Upper lobe of left lung (tissue), 6 donors: ENCODE results near the gene MEIOB. TPM values are rescaled to one million over a fixed set of nuclear protein-coding genes. Genes with fewer than 3 reads are reported as not detected.

ENCODE experiments used
- ATAC-seq, 2 donors: fragments of 200-7000 bp; cut with Tn5 transposase; one replicate each; pipeline ENCODE4 v1.9.1; 2022; ENCODE audit warnings: mild to moderate bottlenecking in 2 of 2, moderate library complexity in 2 of 2; ENCODE audit not compliant: low FRiP score in 2 of 2
- DNase-seq, 2 donors: peaks; one replicate each; pipeline ENCODE4 v3.0.0-alpha.2; 2019 to 2020
- H3K27ac ChIP-seq, 4 donors: fragments of 200-600 bp; sonication (generic); one replicate each; pipeline ENCODE4 v1.5.1; 2016 to 2019
- H3K27me3 ChIP-seq, 4 donors: fragments of 200-600 bp; sonication (generic); one replicate each; pipeline ENCODE4 v1.5.1; 2017 to 2019
- H3K36me3 ChIP-seq, 4 donors: fragments of 200-600 bp; sonication (generic); one replicate each; pipeline ENCODE4 v1.5.1; 2016 to 2019
- H3K4me1 ChIP-seq, 4 donors: fragments of 200-600 bp; sonication (generic); one replicate each; pipeline ENCODE4 v1.5.1; 2018 to 2019
- H3K4me3 ChIP-seq, 4 donors: fragments of 200-600 bp; sonication (generic); one replicate each; pipeline ENCODE4 v1.5.1; 2017 to 2019; ENCODE audit warnings: mild to moderate bottlenecking in 2 of 4, moderate library complexity in 1 of 4
- H3K9me3 ChIP-seq, 4 donors: fragments of 200-600 bp; sonication (generic); one replicate each; pipeline ENCODE4 v1.5.1; 2018 to 2019
- CTCF ChIP-seq, 6 experiments: fragments of 450-650 bp in 4 of 6; fragments of 200-600 bp in 2 of 6; sonication (generic) in 2 of 6; IDR thresholded peaks; one replicate each; pipeline ENCODE4 v1.5.1; 2016 to 2019; ENCODE audit warnings: antibody characterized with exemption in 6 of 6
- EP300 ChIP-seq, 4 donors: sonication (generic); formaldehyde crosslinking; IDR thresholded peaks; one replicate each; pipeline ENCODE4 v1.5.1; 2017; ENCODE audit warnings: antibody characterized with exemption in 4 of 4, control low read depth in 2 of 4
- POLR2A ChIP-seq, 4 donors: fragments of 450-650 bp; IDR thresholded peaks; one replicate each; pipeline ENCODE4 v1.5.1; 2016 to 2017; ENCODE audit warnings: antibody characterized with exemption in 4 of 4, mild to moderate bottlenecking in 2 of 4
- POLR2AphosphoS5 ChIP-seq, 2 donors: sonication (generic); formaldehyde crosslinking; IDR thresholded peaks; one replicate each; pipeline ENCODE4 v1.5.1; 2017; ENCODE audit warnings: antibody characterized with exemption in 2 of 2
- WGBS, 2 donors: methylation state at CpG; one replicate each; pipeline ENCODE4 v1.1.5; 2017 to 2018; 5-methylcytosine and 5-hydroxymethylcytosine counted together
- total RNA-seq, 6 donors: library from RNA; depleted of rRNA in 4 of 6; stranded (reverse); fragments of >200 nt in 4 of 6; gene quantifications; one replicate each; pipeline versions ENCODE4 v1.1.0 to v1.2.1, GENCODE V29; 2016 to 2021
- donor health status: DM: no; HTN: no; CAD: no; lungs with moderate emphysema.
- donor health status: DM: no; HTN: yes; CAD: no; lungs with severe emphysema.

MEIOB gene
- total RNA-seq, 6 donors from 2014 or later = 0.54 TPM; not detected in 5

- DNase-seq (no peak), ATAC-seq (no peak)
- Histone ChIP-seq H3K27me3 (no peaks in the 10 kb centered on the region), H3K4me1 (no peaks in the 10 kb centered on the region), H3K36me3 (no peaks in the 10 kb centered on the region), H3K9me3 (no peaks in the 10 kb centered on the region), H3K4me3 (no peak overlapping the region), H3K27ac (no peak overlapping the region)
- WGBS, 2 donors = 60 to 63% methylated on average over 4 of the region's 4 CpGs
- no peak for TF ChIP-seq POLR2AphosphoS5 (IDR thresholded peaks at IDR 0.05)
- TF ChIP-seq POLR2A (IDR thresholded peaks at IDR 0.05) = no peak
- TF ChIP-seq EP300 (IDR thresholded peaks at IDR 0.05) = no peak
- TF ChIP-seq CTCF (IDR thresholded peaks at IDR 0.05) = no peak
Observed at GRCh38 chr16:1851793-1852192, 20.2 kb downstream of the MEIOB start.

- no peak for DNase-seq
- H3K4me1 ChIP-seq = no peaks in the 10 kb centered on the region
- H3K4me3 ChIP-seq = no peak overlapping the region
- no peak for TF ChIP-seq CTCF (IDR thresholded peaks at IDR 0.05)
- no peak for TF ChIP-seq POLR2A (IDR thresholded peaks at IDR 0.05)
- no peak for TF ChIP-seq EP300 (IDR thresholded peaks at IDR 0.05)
- no peak for TF ChIP-seq POLR2AphosphoS5 (IDR thresholded peaks at IDR 0.05)
- 67 to 72% methylated on average over 7 of the region's 7 CpGs for WGBS, 2 donors
- no peaks in the 10 kb centered on the region for H3K36me3 ChIP-seq
- no peak for ATAC-seq
- H3K27ac ChIP-seq = no peak overlapping the region
- no peaks in the 10 kb centered on the region for H3K27me3 ChIP-seq
- H3K9me3 ChIP-seq = no peaks in the 10 kb centered on the region
Observed at GRCh38 chr16:1850981-1851380, 21.0 kb downstream of the MEIOB start.

GRCh38 chr16:1846416-1846815, 25.5 kb downstream of the MEIOB start:
- TF ChIP-seq POLR2A (IDR thresholded peaks at IDR 0.05) (no peak), POLR2AphosphoS5 (IDR thresholded peaks at IDR 0.05) (no peak), EP300 (IDR thresholded peaks at IDR 0.05) (no peak), CTCF (IDR thresholded peaks at IDR 0.05) (no peak)
- 63 to 76% methylated on average over 1 of the region's 1 CpG for WGBS, 2 donors
- no peaks in the 10 kb centered on the region for H3K4me1 ChIP-seq
- no peaks in the 10 kb centered on the region for H3K27me3 ChIP-seq
- no peak overlapping the region for H3K4me3 ChIP-seq
- H3K27ac ChIP-seq = no peak overlapping the region
- no peaks in the 10 kb centered on the region for H3K36me3 ChIP-seq
- no peak for ATAC-seq
- H3K9me3 ChIP-seq = no peaks in the 10 kb centered on the region
- no peak for DNase-seq

- no peaks in the 10 kb centered on the region for H3K27me3 ChIP-seq
- H3K27ac ChIP-seq = no peak overlapping the region
- no peak for ATAC-seq
- no peaks in the 10 kb centered on the region for H3K36me3 ChIP-seq
- WGBS, 2 donors = 54 to 63% methylated on average over 4 of the region's 4 CpGs
- TF ChIP-seq POLR2A (IDR thresholded peaks at IDR 0.05) (no peak), POLR2AphosphoS5 (IDR thresholded peaks at IDR 0.05) (no peak), EP300 (IDR thresholded peaks at IDR 0.05) (no peak), CTCF (IDR thresholded peaks at IDR 0.05) (no peak)
- no peaks in the 10 kb centered on the region for H3K9me3 ChIP-seq
- DNase-seq = no peak
- no peak overlapping the region for H3K4me3 ChIP-seq
- H3K4me1 ChIP-seq = no peaks in the 10 kb centered on the region
Observed at GRCh38 chr16:1845985-1846384, 26.0 kb downstream of the MEIOB start.

- Histone ChIP-seq H3K27ac (no peak overlapping the region), H3K9me3 (no peaks in the 10 kb centered on the region), H3K27me3 (no peaks in the 10 kb centered on the region), H3K36me3 (no peaks in the 10 kb centered on the region), H3K4me3 (no peak overlapping the region), H3K4me1 (no peaks in the 10 kb centered on the region)
- no peak for ATAC-seq
- TF ChIP-seq POLR2AphosphoS5 (IDR thresholded peaks at IDR 0.05) (no peak), CTCF (IDR thresholded peaks at IDR 0.05) (no peak), EP300 (IDR thresholded peaks at IDR 0.05) (no peak), POLR2A (IDR thresholded peaks at IDR 0.05) (no peak)
- WGBS, 2 donors = 76 to 82% methylated on average over 9 of the region's 9 CpGs
- no peak for DNase-seq
Observed at GRCh38 chr16:1839554-1839953, 32.4 kb downstream of the MEIOB start.
